ENCODE data around the gene RSPH9. TPM values are rescaled to one million over a fixed set of nuclear protein-coding genes. Genes with fewer than 3 reads are reported as not detected.
"Not testable (repeated sequence)": the region's sequence is repeated elsewhere in the genome, so short reads cannot be mapped to it uniquely, and the experiment has no call there.

RSPH9 gene
- total RNA-seq, 2 donors from 2014 or later: 0.12 TPM; not detected in 1

DNA sequence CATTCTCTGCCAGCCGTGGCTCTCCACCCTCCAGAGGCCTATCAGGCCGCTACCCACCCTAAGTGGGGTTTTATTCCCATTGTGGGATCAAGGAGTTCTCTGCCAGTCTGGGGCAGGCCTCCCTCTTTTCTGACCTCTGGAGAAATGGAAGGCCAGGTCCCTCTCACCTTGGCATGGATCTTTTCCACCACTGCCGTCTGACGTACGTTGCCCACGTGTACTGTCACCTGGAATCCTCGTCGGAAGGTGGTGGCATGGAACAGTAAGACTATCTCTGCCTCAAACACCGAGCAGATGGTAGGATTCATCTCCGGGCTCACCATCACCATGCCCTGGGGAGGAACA lies 23.0 kb upstream of the RSPH9 start:
- Mint-ChIP-seq H3K4me1 (ENCODE audit: low read depth) (peaks cover 10% of the 10 kb centered on the region), H3K27ac (peak overlapping the region; percentile 52), H3K4me3 (no peak overlapping the region), H3K9me3 (no peaks in the 10 kb centered on the region), H3K27me3 (ENCODE audit: low read depth) (no peaks in the 10 kb centered on the region), H3K36me3 (ENCODE audit: insufficient read depth in 2 of 2) (peaks cover 19 to 33% of the 10 kb centered on the region in 2 donors)
- DNase-seq (no peak), ATAC-seq (replicated peaks in 1 of 2) (peak in 1 of 2 donors; percentile 1)

DNA sequence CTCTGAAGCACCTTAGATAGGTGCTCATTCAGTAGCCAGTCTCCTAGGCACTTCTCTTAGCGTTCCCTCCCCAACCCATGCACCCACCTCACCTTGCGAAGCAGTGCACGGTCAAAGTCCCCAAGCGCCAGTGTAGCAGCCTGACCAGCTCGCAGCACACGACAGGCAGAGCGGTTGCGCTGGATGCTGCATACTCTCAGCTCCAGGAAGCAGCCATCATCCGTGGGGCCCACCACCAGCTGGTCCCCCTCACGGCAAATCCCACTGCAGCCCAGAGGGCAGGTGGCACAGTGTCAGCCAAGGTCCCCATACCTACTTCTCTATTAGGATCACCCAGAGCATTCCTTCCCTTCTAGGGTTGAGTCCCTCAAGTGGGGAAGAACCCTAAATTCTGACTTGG lies 22.3 kb upstream of the RSPH9 start:
- no peak for ATAC-seq (replicated peaks in 1 of 2)

DNA sequence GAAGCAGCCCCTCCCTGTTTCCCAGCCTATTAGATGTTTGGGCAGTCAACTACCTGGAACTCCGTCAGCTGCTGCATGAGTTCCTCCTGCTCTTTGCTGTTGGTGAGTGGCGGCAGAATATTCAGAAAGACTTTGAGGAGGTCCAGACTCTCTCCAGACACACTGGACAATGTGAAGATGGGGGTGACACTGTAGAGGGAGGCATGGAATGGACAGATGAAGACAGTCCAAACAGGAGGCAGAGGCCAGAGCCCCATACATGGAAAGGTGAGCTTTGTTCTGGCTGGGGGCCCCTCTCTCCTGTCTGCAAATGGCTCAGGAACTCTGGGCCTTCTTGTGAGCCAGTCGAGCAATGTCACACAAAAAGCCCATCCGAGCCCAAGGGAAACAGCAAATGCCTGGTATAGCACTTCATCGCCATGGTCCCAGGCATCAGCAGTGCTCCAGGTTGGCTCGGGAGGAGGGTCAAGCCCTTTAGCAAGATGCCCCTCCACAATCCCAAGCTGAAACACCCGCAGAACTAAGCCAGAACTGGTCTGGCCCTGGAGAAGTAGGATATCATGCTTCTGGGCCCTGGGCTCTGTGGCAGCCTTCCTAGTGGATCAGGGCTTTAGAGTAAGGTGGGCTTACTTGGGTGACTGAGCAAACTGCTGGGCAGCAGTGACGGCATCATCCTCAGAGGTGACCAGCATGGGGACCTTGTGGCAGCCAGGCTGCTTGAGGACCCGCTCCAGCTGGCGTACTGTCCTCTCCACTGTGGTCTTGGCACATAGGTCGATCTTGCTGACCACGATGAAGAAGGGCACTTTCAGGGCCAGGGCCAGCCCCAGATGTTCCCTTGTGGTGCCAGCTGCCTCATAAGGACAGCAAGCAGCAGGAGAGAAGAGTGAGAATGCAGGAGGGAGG lies 20.7 kb upstream of the RSPH9 start:
- peaks cover 27 to 38% of the 10 kb centered on the region in 2 donors for H3K36me3 Mint-ChIP-seq (ENCODE audit: insufficient read depth in 2 of 2)
- no peaks in the 10 kb centered on the region for H3K9me3 Mint-ChIP-seq
- no peak for ATAC-seq (replicated peaks in 1 of 2)
- DNase-seq: no peak
- H3K4me3 Mint-ChIP-seq: no peak overlapping the region
- H3K27ac Mint-ChIP-seq: peak overlapping the region; percentile 25
- H3K27me3 Mint-ChIP-seq (ENCODE audit: low read depth): no peaks in the 10 kb centered on the region
- H3K4me1 Mint-ChIP-seq (ENCODE audit: low read depth): peaks cover 28% of the 10 kb centered on the region

More for the DNA sequence above, 22.3 kb upstream of the RSPH9 start:
- peaks cover 23 to 34% of the 10 kb centered on the region in 2 donors for H3K36me3 Mint-ChIP-seq (ENCODE audit: insufficient read depth in 2 of 2)
- peak overlapping the region; percentile 52 for H3K27ac Mint-ChIP-seq
- H3K4me3 Mint-ChIP-seq: no peak overlapping the region
- H3K9me3 Mint-ChIP-seq: no peaks in the 10 kb centered on the region
- H3K4me1 Mint-ChIP-seq (ENCODE audit: low read depth): peaks cover 18% of the 10 kb centered on the region
- DNase-seq: no peak
- H3K27me3 Mint-ChIP-seq (ENCODE audit: low read depth): no peaks in the 10 kb centered on the region

DNA sequence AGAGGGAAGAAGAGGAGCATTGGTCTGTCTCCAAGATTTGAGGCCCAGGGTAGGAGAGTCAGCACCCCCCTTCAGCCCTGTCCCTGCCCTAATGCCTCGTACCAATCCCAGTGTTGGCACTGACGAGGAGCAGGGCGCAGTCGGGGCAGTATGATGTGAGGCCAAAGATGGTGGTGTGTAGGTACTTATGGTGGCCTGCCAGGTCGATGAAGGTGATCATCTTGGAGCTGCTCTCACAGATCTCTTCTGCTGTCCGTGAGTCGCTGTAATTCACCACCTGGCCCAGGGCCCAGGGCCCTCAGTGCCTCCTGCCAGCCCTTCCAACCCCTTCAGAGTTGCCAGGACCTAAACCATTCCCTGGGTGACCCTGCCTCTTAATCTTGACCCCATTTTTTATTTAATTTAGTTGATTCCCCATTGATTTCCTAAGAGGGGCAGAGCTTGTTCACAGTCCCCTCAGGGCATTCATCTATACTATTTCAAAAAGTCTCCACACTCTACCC lies 20.0 kb upstream of the RSPH9 start:
- DNase-seq (no peak), ATAC-seq (replicated peaks in 1 of 2) (no peak)
- Mint-ChIP-seq H3K27me3 (ENCODE audit: low read depth) (no peaks in the 10 kb centered on the region), H3K4me3 (no peak overlapping the region), H3K27ac (peak overlapping the region; percentile 65), H3K4me1 (ENCODE audit: low read depth) (peaks cover 29% of the 10 kb centered on the region), H3K9me3 (no peaks in the 10 kb centered on the region), H3K36me3 (ENCODE audit: insufficient read depth in 2 of 2) (peaks cover 27 to 36% of the 10 kb centered on the region in 2 donors)

DNA sequence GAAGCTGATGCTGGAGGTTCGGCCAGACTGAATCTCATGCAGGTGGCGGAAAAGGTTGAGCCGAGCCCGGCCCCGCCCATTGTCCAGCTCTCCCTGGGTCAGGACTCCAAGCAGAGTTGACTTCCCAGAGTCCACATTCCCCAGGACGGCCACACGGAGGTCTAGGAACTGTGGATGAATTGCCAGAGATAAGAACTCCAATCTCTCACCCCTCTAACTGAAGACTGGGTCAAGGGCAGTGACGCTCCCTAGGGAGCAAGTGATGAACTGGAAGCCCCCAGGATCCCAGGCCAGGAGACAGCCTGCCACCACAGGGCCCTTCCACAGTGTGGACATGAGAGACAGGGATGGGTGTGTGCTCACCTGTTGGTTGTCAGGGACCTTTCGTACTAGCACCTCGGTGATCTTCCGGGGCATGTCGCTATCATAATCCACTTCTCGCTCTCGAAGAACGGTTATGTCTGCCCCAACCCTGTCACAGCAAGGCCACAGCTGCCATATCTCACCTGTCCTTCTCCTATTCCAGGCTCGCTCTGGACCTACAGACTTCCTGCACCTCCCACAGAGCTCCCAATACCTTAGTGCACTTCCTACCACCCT lies 19.3 kb upstream of the RSPH9 start:
- ATAC-seq (replicated peaks in 1 of 2) (no peak), DNase-seq (no peak)
- Mint-ChIP-seq H3K4me1 (ENCODE audit: low read depth) (peaks cover 36% of the 10 kb centered on the region), H3K27ac (peak overlapping the region; percentile 92), H3K4me3 (no peak overlapping the region), H3K27me3 (ENCODE audit: low read depth) (no peaks in the 10 kb centered on the region), H3K9me3 (no peaks in the 10 kb centered on the region), H3K36me3 (ENCODE audit: insufficient read depth in 2 of 2) (peaks cover 27 to 36% of the 10 kb centered on the region in 2 donors)

DNA sequence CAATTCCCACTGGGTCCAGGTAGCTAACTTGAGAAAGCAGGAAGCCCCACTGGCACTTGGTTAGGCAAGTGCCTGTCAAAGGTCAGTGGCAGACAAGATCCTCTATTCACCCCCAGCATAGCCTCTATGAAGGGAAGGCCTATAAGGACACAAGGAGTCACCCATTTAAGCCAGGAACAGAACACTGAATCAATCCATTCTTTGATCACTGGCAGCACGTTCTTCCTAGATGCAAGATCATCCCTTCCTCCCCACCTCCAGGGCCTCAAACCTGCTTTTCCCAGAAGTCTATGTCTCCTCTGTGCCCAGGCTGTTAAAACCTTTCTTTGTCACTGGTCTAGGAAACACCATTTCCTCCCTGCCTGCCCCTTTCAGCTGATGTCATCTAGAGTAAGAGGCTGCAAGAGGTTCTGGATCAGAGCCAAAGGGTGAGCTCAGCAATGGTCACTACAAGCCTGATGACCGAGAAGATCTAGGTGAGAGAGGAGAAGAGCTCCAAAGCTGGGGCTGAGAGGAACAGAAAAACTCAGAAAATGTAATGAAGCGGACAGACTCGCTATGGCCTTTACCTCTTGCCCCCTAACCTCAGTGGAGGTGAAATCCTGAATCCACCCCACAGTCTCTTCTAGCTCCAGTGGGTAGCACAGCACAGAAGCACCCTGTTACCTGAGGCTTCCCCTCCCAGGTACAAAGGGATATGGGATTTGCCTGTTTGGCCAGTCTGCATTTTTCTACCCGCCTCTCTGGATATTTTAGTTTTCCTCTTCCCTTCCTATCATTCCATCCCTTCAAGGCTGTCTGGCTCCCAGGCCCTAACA lies 17.6 kb upstream of the RSPH9 start:
- H3K4me1 Mint-ChIP-seq (ENCODE audit: low read depth): peaks cover 42% of the 10 kb centered on the region
- DNase-seq: peak; percentile 63 to 73
- no peaks in the 10 kb centered on the region for H3K27me3 Mint-ChIP-seq (ENCODE audit: low read depth)
- peaks cover 24 to 31% of the 10 kb centered on the region in 2 donors for H3K36me3 Mint-ChIP-seq (ENCODE audit: insufficient read depth in 2 of 2)
- H3K9me3 Mint-ChIP-seq: no peaks in the 10 kb centered on the region
- H3K27ac Mint-ChIP-seq: peak overlapping the region; percentile 92
- peak in 1 of 2 donors; percentile 19 for ATAC-seq (replicated peaks in 1 of 2)
- H3K4me3 Mint-ChIP-seq: peak overlapping the region; percentile 99 to 100

DNA sequence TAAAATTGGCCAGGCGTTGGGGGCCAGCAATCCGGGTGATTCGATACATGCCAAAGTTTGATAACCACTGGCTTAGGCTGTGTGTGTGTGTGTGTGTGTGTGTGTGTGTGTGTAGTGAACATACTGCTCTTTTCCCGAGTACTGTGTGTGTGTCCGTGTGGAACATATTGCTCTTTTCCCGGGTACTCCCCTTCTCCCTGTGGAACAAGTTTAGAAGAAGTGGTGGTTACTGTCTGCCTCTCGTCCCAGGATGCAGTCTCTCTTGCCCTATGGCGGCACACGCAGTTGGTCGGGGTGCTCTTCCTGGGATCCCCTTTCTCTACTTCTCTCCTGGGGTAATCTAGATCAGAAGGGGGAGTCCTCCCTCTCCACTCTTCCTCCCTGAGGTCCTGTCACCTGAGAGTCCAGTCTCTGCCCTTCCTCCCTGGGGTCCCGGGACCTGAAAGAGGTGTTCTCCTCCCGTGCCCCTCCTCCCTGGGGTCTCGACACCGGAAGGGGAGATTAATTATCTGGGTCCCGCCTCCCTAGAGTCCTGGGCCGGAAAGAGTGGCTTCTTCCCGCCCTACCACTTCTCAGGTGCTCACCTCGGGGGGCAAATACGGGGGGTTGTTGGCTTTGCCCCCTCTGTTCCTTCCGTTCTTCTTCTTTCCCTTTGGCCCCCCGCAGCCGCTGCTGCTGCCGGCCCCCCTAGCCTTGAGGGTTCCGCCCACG lies 16.3 kb upstream of the RSPH9 start:
- peak overlapping the region; percentile 99 for H3K27ac Mint-ChIP-seq
- peaks cover 20 to 24% of the 10 kb centered on the region in 2 donors for H3K36me3 Mint-ChIP-seq (ENCODE audit: insufficient read depth in 2 of 2)
- DNase-seq (peak; percentile 70), ATAC-seq (replicated peaks in 1 of 2) (peak; percentile 22 to 30)
- peaks cover 42% of the 10 kb centered on the region for H3K4me1 Mint-ChIP-seq (ENCODE audit: low read depth)
- no peaks in the 10 kb centered on the region for H3K9me3 Mint-ChIP-seq
- H3K27me3 Mint-ChIP-seq (ENCODE audit: low read depth): no peaks in the 10 kb centered on the region
- H3K4me3 Mint-ChIP-seq: peak overlapping the region; percentile 99 to 100

DNA sequence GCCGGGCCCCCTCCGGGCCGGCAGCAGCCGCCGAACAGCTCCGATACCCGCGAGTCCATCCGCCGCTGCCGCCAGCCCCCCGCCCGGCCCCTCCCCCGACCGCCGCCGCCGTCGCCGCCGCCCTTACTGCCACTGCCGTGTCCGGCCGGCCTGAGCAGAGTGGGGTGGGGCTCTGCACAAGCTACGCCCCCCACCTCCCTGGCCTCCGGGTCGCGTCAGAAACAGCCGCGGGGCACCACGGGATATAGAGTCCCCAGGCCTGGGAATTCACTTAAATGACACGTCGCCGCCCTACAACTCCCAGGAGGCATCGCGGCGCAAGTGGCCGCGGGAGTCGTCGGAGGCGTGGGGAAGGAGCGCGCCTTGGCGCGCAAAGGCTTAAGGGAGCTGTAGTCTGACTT lies 15.7 kb upstream of the RSPH9 start, which contains the start of gene GTPBP2:
Gene GTPBP2 (minus strand): TSS at position 161 of the 401 bp plus-strand sequence. CDS start 102 bp downstream, at position 59.
- Mint-ChIP-seq H3K4me3 (peak within 1 kb of the TSS; percentile 99 to 100), H3K27ac (peak within 1 kb of the TSS; percentile 99), H3K27me3 (ENCODE audit: low read depth) (no peaks in the 10 kb centered on the region), H3K4me1 (ENCODE audit: low read depth) (peaks cover 48% of the 10 kb centered on the region), H3K9me3 (no peaks in the 10 kb centered on the region), H3K36me3 (ENCODE audit: insufficient read depth in 2 of 2) (peaks cover 18 to 24% of the 10 kb centered on the region in 2 donors)
- peak; percentile 97 to 99 for DNase-seq
- peak; percentile 82 to 83 for ATAC-seq (replicated peaks in 1 of 2)

DNA sequence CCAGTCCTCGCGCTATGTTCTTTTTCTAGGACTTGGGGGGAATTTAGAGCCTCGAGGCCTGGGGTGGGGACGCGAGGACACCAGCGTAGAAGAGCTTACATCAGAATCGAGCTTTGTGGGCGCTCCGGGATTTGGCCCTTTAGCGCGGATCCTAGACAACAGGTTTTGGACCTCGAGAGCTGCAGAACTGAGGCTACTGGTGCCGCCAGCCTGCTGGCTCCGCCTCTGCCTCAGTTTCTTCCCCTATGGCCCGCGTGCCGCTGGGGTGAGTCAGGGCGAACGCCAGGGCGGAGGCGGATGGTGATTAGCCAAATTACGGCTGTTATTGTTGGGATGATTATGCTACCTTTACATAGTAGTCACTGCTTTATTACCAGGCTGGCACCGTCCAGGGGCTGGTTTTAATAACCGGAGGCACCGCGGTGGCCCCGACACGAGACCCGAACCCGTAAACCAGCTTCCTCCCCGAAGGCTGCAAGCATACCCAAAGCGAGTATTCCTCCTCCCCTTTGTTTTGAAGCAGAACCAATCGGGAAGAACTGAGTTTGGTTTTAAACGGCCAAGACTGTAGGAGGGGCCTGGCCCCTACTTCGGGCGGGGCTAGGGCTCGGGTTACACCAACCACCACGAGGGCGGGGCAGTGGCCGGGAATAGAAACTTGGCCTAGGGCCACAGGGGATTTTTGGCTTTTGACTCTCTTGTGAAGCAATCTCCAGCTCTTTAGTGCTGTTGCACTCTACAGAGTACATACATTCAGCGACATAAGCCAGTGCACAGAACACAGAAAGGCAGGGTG lies 15.1 kb upstream of the RSPH9 start:
- peak overlapping the region; percentile 99 to 100 for H3K4me3 Mint-ChIP-seq
- peak overlapping the region; percentile 97 for H3K27ac Mint-ChIP-seq
- DNase-seq: peak; percentile 96
- peaks cover 16 to 24% of the 10 kb centered on the region in 2 donors for H3K36me3 Mint-ChIP-seq (ENCODE audit: insufficient read depth in 2 of 2)
- no peaks in the 10 kb centered on the region for H3K27me3 Mint-ChIP-seq (ENCODE audit: low read depth)
- H3K4me1 Mint-ChIP-seq (ENCODE audit: low read depth): peaks cover 50% of the 10 kb centered on the region
- ATAC-seq (replicated peaks in 1 of 2): peak; percentile 74 to 76
- no peaks in the 10 kb centered on the region for H3K9me3 Mint-ChIP-seq

DNA sequence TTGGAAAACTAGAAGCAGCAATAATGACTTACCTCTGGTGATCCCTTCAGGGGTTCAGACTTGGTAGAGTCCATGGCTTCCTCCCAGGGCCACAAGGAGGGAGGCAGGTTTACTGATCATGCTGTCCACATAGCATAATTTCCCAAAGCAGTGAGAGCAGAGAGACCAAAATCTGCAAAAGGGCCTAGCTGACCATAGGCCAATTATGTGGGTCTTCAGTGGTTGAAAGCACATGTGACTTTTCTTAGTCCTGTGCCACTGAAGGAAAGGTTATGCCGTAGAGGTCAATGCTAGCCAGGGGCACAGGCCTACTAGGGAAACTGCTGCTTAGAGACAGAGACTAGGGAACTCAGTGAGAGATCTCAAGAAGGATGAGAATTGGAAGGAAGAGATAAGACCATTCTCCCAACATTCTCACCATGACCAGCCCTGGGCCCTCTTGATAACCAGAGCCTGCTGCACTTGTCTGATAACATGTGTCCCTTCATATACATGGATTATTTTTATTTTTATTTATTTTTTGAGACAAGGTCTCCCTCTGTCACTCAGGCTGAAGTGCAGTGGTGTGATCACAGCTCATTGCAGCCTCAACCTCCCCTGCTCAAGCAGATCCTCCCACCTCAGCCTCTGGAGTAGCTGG lies 13.7 kb upstream of the RSPH9 start:
- no peaks in the 10 kb centered on the region for H3K9me3 Mint-ChIP-seq
- H3K4me1 Mint-ChIP-seq (ENCODE audit: low read depth): peaks cover 56% of the 10 kb centered on the region
- DNase-seq (no peak), ATAC-seq (replicated peaks in 1 of 2) (no peak)
- H3K36me3 Mint-ChIP-seq (ENCODE audit: insufficient read depth in 2 of 2): peaks cover 15 to 19% of the 10 kb centered on the region in 2 donors
- H3K4me3 Mint-ChIP-seq: peak overlapping the region; percentile 41 to 42
- no peaks in the 10 kb centered on the region for H3K27me3 Mint-ChIP-seq (ENCODE audit: low read depth)
- H3K27ac Mint-ChIP-seq: no peak overlapping the region

DNA sequence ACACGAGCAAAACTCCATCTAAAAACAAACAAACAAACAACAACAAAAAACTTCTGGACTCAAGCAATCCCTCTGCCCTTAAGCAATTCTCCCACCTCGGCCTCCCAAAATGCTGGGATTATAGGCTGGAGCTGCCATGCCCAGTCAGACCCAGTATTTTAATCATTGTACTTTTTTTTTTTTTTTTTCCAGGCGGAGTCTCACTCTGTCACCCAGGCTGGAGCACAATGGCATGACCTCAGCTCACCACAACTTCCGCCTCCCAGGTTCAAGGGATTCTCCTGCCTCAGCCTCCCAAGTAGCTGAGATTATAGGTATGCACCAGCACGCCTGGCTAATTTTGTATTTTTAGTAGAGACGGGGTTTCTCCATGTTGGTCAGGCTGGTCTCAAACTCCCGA lies 11.8 kb upstream of the RSPH9 start:
- H3K36me3 Mint-ChIP-seq (ENCODE audit: insufficient read depth in 2 of 2): peaks cover 11 to 13% of the 10 kb centered on the region in 2 donors
- not testable (repeated sequence) for H3K27me3 Mint-ChIP-seq (ENCODE audit: low read depth); H3K27ac Mint-ChIP-seq; ATAC-seq (replicated peaks in 1 of 2); H3K9me3 Mint-ChIP-seq; DNase-seq; H3K4me3 Mint-ChIP-seq
- peaks cover 53% of the 10 kb centered on the region for H3K4me1 Mint-ChIP-seq (ENCODE audit: low read depth)

Measured in activated T-cell treated with anti-CD3 and anti-CD28 coated beads, Interleukin-2, amount 50 U/mL, for 72 hours (primary cell).